ENCODE data around the gene SERPINB1. TPM values are rescaled to one million over a fixed set of nuclear protein-coding genes. Genes with fewer than 3 reads are reported as not detected.
A peak's percentile ranks its signal among the peaks of the same experiment; 100 is the strongest.

Gene SERPINB1
- polyA plus RNA-seq, 2 of the 4 experiments (the other 2 are of a cell fraction) = 52.7 to 135 TPM

GRCh38 chr6:2792330-2793110 is 49.1 kb downstream of the SERPINB1 start:
- no peaks in the 10 kb centered on the region for H3K9me3 ChIP-seq
- DNase-seq (ENCODE audit: low read depth in 1 of 2, low spot score in 1 of 2) (no peak), FAIRE-seq (no peak), ATAC-seq (no peak)
- no peak overlapping the region for H3K27ac ChIP-seq
- 92% methylated on average over 16 of the region's 17 CpGs for WGBS (ENCODE audit: missing lambda C conversion rate)
- TF ChIP-seq MYC (IDR thresholded peaks at IDR 0.05; ENCODE audit: borderline replicate concordance, low read length) (no peak), JUN (IDR thresholded peaks at IDR 0.05) (no peak), KDM5A (IDR thresholded peaks at IDR 0.05) (no peak), HDAC2 (IDR thresholded peaks at IDR 0.05) (no peak)
- H3K4me3 ChIP-seq = no peak overlapping the region
- no peak overlapping the region for H3K4me2 ChIP-seq
- ChIA-PET POLR2A (interaction anchor here (1.5 to 1.8 kb wide), 2 partner anchors 27 to 49 kb away, joined by 5 to 24 read pairs; partner anchors contain the start of genes SERPINB1 and WRNIP1), CTCF (interaction anchor here (0.6 to 5.1 kb wide), 20 partner anchors 11 to 255 kb away, joined by 3 to 73 read pairs (median 10); partner anchors contain the start of genes SERPINB1 and SERPINB9)
- peaks cover 18% of the 10 kb centered on the region for H3K4me1 ChIP-seq

GRCh38 chr6:2791450-2791974 is 50.2 kb downstream of the SERPINB1 start:
- no peak for ATAC-seq
- POLR2A ChIA-PET = interaction anchor here (0.7 to 2.3 kb wide), 8 partner anchors 8 to 197 kb away, joined by 3 to 24 read pairs (median 6); partner anchors contain the start of genes SERPINB1 and WRNIP1

GRCh38 chr6:2790588-2791449 is 50.8 kb downstream of the SERPINB1 start:
- H3K4me1 ChIP-seq = peaks cover 18% of the 10 kb centered on the region
- FAIRE-seq = no peak
- peak; percentile 95 to 97 for ATAC-seq
- peak overlapping the region; percentile 36 to 63; a peak in 4 of 6 replicates for H3K27ac ChIP-seq
- H3K9me3 ChIP-seq = no peaks in the 10 kb centered on the region
- WGBS (ENCODE audit: missing lambda C conversion rate) = 24% methylated on average over 11 of the region's 11 CpGs
- H3K4me3 ChIP-seq = no peak overlapping the region
- DNase-seq (ENCODE audit: low read depth in 1 of 2, low spot score in 1 of 2) = peak; percentile 74 to 79
- POLR2A ChIA-PET = interaction anchor here (0.7 to 2.3 kb wide), 8 partner anchors 9 to 198 kb away, joined by 3 to 24 read pairs (median 6); partner anchors contain the start of genes SERPINB1 and WRNIP1
- peak; percentile 84 for TF ChIP-seq CTCF (IDR thresholded peaks at IDR 0.05)
- no peak for TF ChIP-seq NR3C1 (IDR thresholded peaks at IDR 0.05)
- TF ChIP-seq FOSB (CRISPR knock-in tag; IDR thresholded peaks at IDR 0.05) = no peak
- peak; percentile 88 to 90 for TF ChIP-seq RAD21 (conservative IDR thresholded peaks at IDR 0.05 in 1 of 2, IDR thresholded peaks at IDR 0.05 in 1 of 2)
- TF ChIP-seq RCOR1 (IDR thresholded peaks at IDR 0.05; ENCODE audit: low read depth, low read length) = no peak
- TF ChIP-seq EP300 (IDR thresholded peaks at IDR 0.05) = no peak
- TF ChIP-seq SMC3 (IDR thresholded peaks at IDR 0.05) = peak; percentile 89
- peak overlapping the region; percentile 55 for H3K4me2 ChIP-seq
- CTCF ChIA-PET = interaction anchor here (0.6 to 5.1 kb wide), 54 partner anchors 8 to 264 kb away, joined by 3 to 73 read pairs (median 5); partner anchors contain the start of genes MYLK4, SERPINB1 and SERPINB9

More at GRCh38 chr6:2791450-2791974, 50.2 kb downstream of the SERPINB1 start:
- no peaks in the 10 kb centered on the region for H3K9me3 ChIP-seq
- peaks cover 18% of the 10 kb centered on the region for H3K4me1 ChIP-seq
- no peak for TF ChIP-seq RARB (CRISPR knock-in tag; IDR thresholded peaks at IDR 0.05)
- TF ChIP-seq POLR2A (IDR thresholded peaks at IDR 0.05; ENCODE audit: low read length) = no peak
- no peak for TF ChIP-seq HOXB13 (CRISPR knock-in tag; IDR thresholded peaks at IDR 0.05; ENCODE audit: low read depth)
- TF ChIP-seq HOXB5 (CRISPR knock-in tag; IDR thresholded peaks at IDR 0.05) = no peak
- no peak for TF ChIP-seq RFX5 (IDR thresholded peaks at IDR 0.05)
- TF ChIP-seq EHF (CRISPR knock-in tag; IDR thresholded peaks at IDR 0.05) = no peak
- no peak for TF ChIP-seq ATOH8 (CRISPR knock-in tag; IDR thresholded peaks at IDR 0.05; ENCODE audit: low read depth)
- no peak for TF ChIP-seq TFCP2L1 (CRISPR knock-in tag; IDR thresholded peaks at IDR 0.05)
- TF ChIP-seq NR3C1 (IDR thresholded peaks at IDR 0.05) = no peak
- TF ChIP-seq CHD4 (IDR thresholded peaks at IDR 0.05; ENCODE audit: borderline replicate concordance) = no peak
- TF ChIP-seq RAD21 (conservative IDR thresholded peaks at IDR 0.05 in 1 of 2, IDR thresholded peaks at IDR 0.05 in 1 of 2) = no peak
- TF ChIP-seq CBX2 (IDR thresholded peaks at IDR 0.05; ENCODE audit: borderline replicate concordance, low read depth) = no peak
- no peak for TF ChIP-seq FOSB (CRISPR knock-in tag; IDR thresholded peaks at IDR 0.05)
- TF ChIP-seq TP53 (CRISPR knock-in tag; IDR thresholded peaks at IDR 0.05) = no peak
- TF ChIP-seq FOXS1 (CRISPR knock-in tag; IDR thresholded peaks at IDR 0.05) = no peak
- no peak for TF ChIP-seq JUNB (IDR thresholded peaks at IDR 0.05)
- TF ChIP-seq PBX3 (IDR thresholded peaks at IDR 0.05) = no peak
- H3K4me3 ChIP-seq = no peak overlapping the region
- DNase-seq (ENCODE audit: low read depth in 1 of 2, low spot score in 1 of 2) (no peak), FAIRE-seq (no peak)
- peak overlapping the region; percentile 9; the same call in 1 of the 3 replicates for H3K4me2 ChIP-seq
- CTCF ChIA-PET = interaction anchor here (0.6 to 5.1 kb wide), 50 partner anchors 9 to 263 kb away, joined by 3 to 73 read pairs (median 6); partner anchors contain the start of genes MYLK4, SERPINB1 and SERPINB9
- H3K27ac ChIP-seq = peak overlapping the region; percentile 46 to 72; a peak in 4 of 6 replicates
- 65% methylated on average over 4 of the region's 4 CpGs for WGBS (ENCODE audit: missing lambda C conversion rate)

All from A549 (cell line).